Activated CD4-positive, alpha-beta memory T cell treated with anti-CD3 and anti-CD28 coated beads, Interleukin-2, amount 10 ng/mL, durations not matched to agents 7 days and 5 days (primary cell): ENCODE data around the gene RETN. TPM values are rescaled to one million over a fixed set of nuclear protein-coding genes. Genes with fewer than 3 reads are reported as not detected.
A peak's percentile ranks its signal among the peaks of the same experiment; 100 is the strongest.

Experiments used
- CTCF ChIA-PET: fragments of 350-600 bp; sonication (Branson Sonifier 250); formaldehyde crosslinking; loops from one replicate; lab custom pipeline; 2021; ENCODE audit warnings: antibody characterized with exemption, inconsistent platforms; lab: Charles Lee
- POLR2A ChIA-PET: fragments of 350-600 bp; sonication (Branson Sonifier 250); formaldehyde crosslinking; loops from one replicate; lab custom pipeline; 2021; ENCODE audit warnings: antibody characterized with exemption; lab: Charles Lee
- DNase-seq: peaks from one replicate; pipeline ENCODE4 v3.0.0-alpha.2; 2020
- H3K27ac Mint-ChIP-seq: one replicate; pipeline ENCODE4 v1.8.0; 2021; ENCODE audit warnings: mild to moderate bottlenecking, mixed read lengths
- H3K27me3 Mint-ChIP-seq: one replicate; pipeline ENCODE4 v1.8.0; 2021; ENCODE audit warnings: mixed read lengths
- H3K36me3 Mint-ChIP-seq: one replicate; pipeline ENCODE4 v1.8.0; 2021; ENCODE audit warnings: low read depth, mixed read lengths
- H3K4me1 Mint-ChIP-seq: one replicate; pipeline ENCODE4 v1.8.0; 2021; ENCODE audit warnings: mixed read lengths
- H3K4me3 Mint-ChIP-seq: one replicate; pipeline ENCODE4 v1.8.0; 2021; ENCODE audit warnings: mild to moderate bottlenecking, mixed read lengths
- H3K9me3 Mint-ChIP-seq: one replicate; pipeline ENCODE4 v1.8.0; 2021; ENCODE audit warnings: mixed read lengths
- total RNA-seq, 2 experiments: library from RNA; stranded (reverse); gene quantifications; one replicate each; pipeline ENCODE4 v1.2.3, GENCODE V29; 2021

Gene RETN
- total RNA-seq, 2 experiments from 2014 or later, result not detected

DNA sequence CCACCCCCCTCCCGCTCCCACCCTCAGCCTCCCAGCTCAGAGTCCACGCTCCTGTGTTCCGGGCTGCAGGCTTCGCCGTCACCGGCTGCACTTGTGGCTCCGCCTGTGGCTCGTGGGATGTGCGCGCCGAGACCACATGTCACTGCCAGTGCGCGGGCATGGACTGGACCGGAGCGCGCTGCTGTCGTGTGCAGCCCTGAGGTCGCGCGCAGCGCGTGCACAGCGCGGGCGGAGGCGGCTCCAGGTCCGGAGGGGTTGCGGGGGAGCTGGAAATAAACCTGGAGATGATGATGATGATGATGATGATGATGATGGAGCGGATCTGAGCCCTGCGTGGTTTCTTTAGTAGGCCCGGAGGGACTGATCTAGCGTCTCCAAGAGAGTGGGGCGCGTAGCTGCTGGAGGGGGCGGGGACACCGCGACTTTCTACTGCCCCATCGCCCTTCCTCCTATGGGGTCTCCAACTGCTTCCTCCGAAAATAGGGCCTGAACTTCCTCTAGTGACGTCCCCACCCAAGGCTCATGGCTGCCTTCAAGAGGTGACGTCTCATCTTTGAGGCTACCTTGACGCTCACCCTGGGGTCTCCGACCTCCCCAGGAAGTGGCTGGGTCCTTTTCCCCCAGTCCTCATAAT is 1.4 kb downstream of the RETN start:
- no peak for DNase-seq
- ChIA-PET POLR2A (no interaction called here), CTCF (interaction anchor here (0.9 to 4.8 kb wide), 2 partner anchors 11 to 129 kb away, joined by 4 to 23 read pairs; partner anchors contain the start of gene TRAPPC5)
- Mint-ChIP-seq H3K9me3 (peaks cover 7% of the 10 kb centered on the region), H3K4me3 (peak overlapping the region; percentile 13), H3K4me1 (peaks cover 18% of the 10 kb centered on the region), H3K27ac (no peak overlapping the region), H3K36me3 (no peaks in the 10 kb centered on the region), H3K27me3 (peaks cover 30% of the 10 kb centered on the region)

- Mint-ChIP-seq H3K27me3 (peaks cover 31% of the 10 kb centered on the region), H3K27ac (no peak overlapping the region), H3K4me3 (no peak overlapping the region), H3K36me3 (no peaks in the 10 kb centered on the region), H3K9me3 (peaks cover 7% of the 10 kb centered on the region), H3K4me1 (peaks cover 20% of the 10 kb centered on the region)
- POLR2A ChIA-PET, result no interaction called here
- DNase-seq, result no peak
- CTCF ChIA-PET, result interaction anchor here (0.9 to 4.8 kb wide), 2 partner anchors 10 to 129 kb away, joined by 4 to 23 read pairs; partner anchors contain the start of gene TRAPPC5
Measured at GRCh38 chr19:7670790-7671189, 1.9 kb downstream of the RETN start.

- POLR2A ChIA-PET, result no interaction called here
- H3K4me3 Mint-ChIP-seq, result no peak overlapping the region
- no peaks in the 10 kb centered on the region for H3K36me3 Mint-ChIP-seq
- peaks cover 7% of the 10 kb centered on the region for H3K9me3 Mint-ChIP-seq
- H3K27me3 Mint-ChIP-seq, result peaks cover 44% of the 10 kb centered on the region
- peaks cover 35% of the 10 kb centered on the region for H3K4me1 Mint-ChIP-seq
- DNase-seq, result no peak
- CTCF ChIA-PET, result interaction anchor here (1.0 kb wide), 2 partner anchors 8 to 16 kb away, joined by 3 to 5 read pairs; partner anchors contain the start of gene TRAPPC5
- no peak overlapping the region for H3K27ac Mint-ChIP-seq
Measured at GRCh38 chr19:7672522-7672921, 3.7 kb downstream of the RETN start.

- H3K4me1 Mint-ChIP-seq, result peaks cover 46% of the 10 kb centered on the region
- H3K4me3 Mint-ChIP-seq, result no peak overlapping the region
- CTCF ChIA-PET, result interaction anchor here (1.3 kb wide), 1 partner anchor 126 kb away, joined by 4 read pairs; no protein-coding TSS in a partner anchor
- H3K27ac Mint-ChIP-seq, result no peak overlapping the region
- peak; percentile 48 for DNase-seq
- H3K36me3 Mint-ChIP-seq, result no peaks in the 10 kb centered on the region
- H3K27me3 Mint-ChIP-seq, result peaks cover 53% of the 10 kb centered on the region
- POLR2A ChIA-PET, result no interaction called here
- H3K9me3 Mint-ChIP-seq, result peaks cover 7% of the 10 kb centered on the region
Measured at GRCh38 chr19:7674010-7675005, 5.5 kb downstream of the RETN start.

- Mint-ChIP-seq H3K4me3 (no peak overlapping the region), H3K27ac (no peak overlapping the region), H3K27me3 (peaks cover 46% of the 10 kb centered on the region), H3K36me3 (no peaks in the 10 kb centered on the region), H3K4me1 (peaks cover 49% of the 10 kb centered on the region), H3K9me3 (peaks cover 7% of the 10 kb centered on the region)
- POLR2A ChIA-PET, result no interaction called here
- CTCF ChIA-PET, result interaction anchor here (0.9 to 1.8 kb wide), 3 partner anchors 10 to 125 kb away, joined by 3 to 7 read pairs (median 4); no protein-coding TSS in a partner anchor
- no peak for DNase-seq
Measured at GRCh38 chr19:7676376-7676775, 7.5 kb downstream of the RETN start.

DNA sequence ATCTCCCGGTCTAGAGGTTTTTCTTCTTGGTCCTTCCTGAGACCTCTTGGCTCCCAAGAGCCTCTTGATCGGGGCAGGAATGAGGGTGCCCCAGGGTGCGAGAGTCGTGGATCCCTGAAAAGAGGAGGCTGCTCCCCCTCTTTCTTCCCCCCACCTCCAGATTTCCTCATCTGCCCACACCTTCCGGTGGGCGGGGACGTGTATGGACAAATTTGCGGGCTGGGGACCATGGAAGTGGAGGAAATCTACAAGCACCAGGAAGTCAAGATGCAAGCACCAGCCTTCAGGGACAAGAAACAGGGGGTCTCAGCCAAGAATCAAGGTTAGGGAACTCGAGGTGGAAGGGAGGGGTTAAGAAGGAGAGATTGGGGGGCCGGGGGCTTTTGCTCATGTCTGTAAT is 8.0 kb downstream of the RETN start, which contains the start of gene MCEMP1:
Gene MCEMP1 (plus strand): TSS at position 237 of the 400 bp plus-strand sequence. CDS start 31 bp downstream, at position 268.
- DNase-seq, result no peak
- Mint-ChIP-seq H3K4me3 (no peak within 1 kb of the TSS), H3K4me1 (peaks cover 53% of the 10 kb centered on the region), H3K9me3 (peaks cover 7% of the 10 kb centered on the region), H3K27me3 (peaks cover 42% of the 10 kb centered on the region), H3K36me3 (no peaks in the 10 kb centered on the region), H3K27ac (no peak within 1 kb of the TSS)
- ChIA-PET POLR2A (interaction anchor here (1.1 to 1.7 kb wide), 2 partner anchors 28 to 123 kb away, joined by 3 to 4 read pairs; no protein-coding TSS in a partner anchor), CTCF (interaction anchor here (0.9 to 1.8 kb wide), 3 partner anchors 10 to 125 kb away, joined by 3 to 7 read pairs (median 4); no protein-coding TSS in a partner anchor)

DNA sequence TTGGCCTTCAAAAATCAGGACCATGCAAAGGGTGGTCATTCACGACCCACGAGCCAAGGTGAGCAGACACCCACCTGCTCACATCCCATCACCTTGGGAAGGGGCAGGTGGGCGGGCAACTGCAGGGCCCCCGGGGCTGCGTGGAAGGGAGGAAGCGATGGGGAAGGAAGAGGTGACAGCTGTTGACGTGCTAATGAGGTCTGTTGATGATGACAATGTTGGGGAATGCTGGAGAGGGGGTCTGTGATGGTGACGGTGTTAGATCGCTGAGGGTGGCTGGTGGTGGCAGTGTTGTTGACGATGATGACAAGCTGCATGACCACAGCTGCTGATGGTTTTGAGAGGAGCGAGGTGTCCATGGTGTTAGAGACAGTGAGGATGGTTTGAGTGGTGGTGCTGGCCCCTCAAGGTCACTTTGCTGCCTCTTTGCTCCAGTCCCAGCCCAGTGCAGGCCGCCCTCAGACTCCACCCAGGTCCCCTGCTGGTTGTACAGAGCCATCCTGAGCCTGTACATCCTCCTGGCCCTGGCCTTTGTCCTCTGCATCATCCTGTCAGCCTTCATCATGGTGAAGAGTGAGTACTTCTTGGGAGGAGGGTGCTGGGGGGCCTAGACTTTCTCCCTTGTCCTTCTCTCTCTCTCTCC is 8.9 kb downstream of the RETN start:
- no peak for DNase-seq
- Mint-ChIP-seq H3K36me3 (peaks cover 4% of the 10 kb centered on the region), H3K27me3 (peaks cover 39% of the 10 kb centered on the region), H3K9me3 (peaks cover 7% of the 10 kb centered on the region), H3K4me1 (peaks cover 54% of the 10 kb centered on the region), H3K27ac (no peak overlapping the region), H3K4me3 (no peak overlapping the region)
- ChIA-PET CTCF (interaction anchor here (1.7 kb wide), 1 partner anchor 109 kb away, joined by 5 read pairs; no protein-coding TSS in a partner anchor), POLR2A (interaction anchor here (1.1 to 1.7 kb wide), 2 partner anchors 28 to 122 kb away, joined by 3 to 4 read pairs; no protein-coding TSS in a partner anchor)

- Mint-ChIP-seq H3K4me3 (peak overlapping the region; percentile 88), H3K27me3 (peaks cover 36% of the 10 kb centered on the region), H3K4me1 (peaks cover 51% of the 10 kb centered on the region), H3K27ac (peak overlapping the region; percentile 44), H3K36me3 (peaks cover 10% of the 10 kb centered on the region), H3K9me3 (peaks cover 4% of the 10 kb centered on the region)
- ChIA-PET CTCF (interaction anchor here (0.7 to 1.7 kb wide), 3 partner anchors 27 to 121 kb away, joined by 3 to 5 read pairs (median 4); no protein-coding TSS in a partner anchor), POLR2A (interaction anchor here (0.8 kb wide), 1 partner anchor 50 kb away, joined by 3 read pairs; the partner anchor contains the start of genes PET100 and XAB2)
- peak; percentile 71 for DNase-seq
Measured at GRCh38 chr19:7678971-7679751, 10.3 kb downstream of the RETN start.

DNA sequence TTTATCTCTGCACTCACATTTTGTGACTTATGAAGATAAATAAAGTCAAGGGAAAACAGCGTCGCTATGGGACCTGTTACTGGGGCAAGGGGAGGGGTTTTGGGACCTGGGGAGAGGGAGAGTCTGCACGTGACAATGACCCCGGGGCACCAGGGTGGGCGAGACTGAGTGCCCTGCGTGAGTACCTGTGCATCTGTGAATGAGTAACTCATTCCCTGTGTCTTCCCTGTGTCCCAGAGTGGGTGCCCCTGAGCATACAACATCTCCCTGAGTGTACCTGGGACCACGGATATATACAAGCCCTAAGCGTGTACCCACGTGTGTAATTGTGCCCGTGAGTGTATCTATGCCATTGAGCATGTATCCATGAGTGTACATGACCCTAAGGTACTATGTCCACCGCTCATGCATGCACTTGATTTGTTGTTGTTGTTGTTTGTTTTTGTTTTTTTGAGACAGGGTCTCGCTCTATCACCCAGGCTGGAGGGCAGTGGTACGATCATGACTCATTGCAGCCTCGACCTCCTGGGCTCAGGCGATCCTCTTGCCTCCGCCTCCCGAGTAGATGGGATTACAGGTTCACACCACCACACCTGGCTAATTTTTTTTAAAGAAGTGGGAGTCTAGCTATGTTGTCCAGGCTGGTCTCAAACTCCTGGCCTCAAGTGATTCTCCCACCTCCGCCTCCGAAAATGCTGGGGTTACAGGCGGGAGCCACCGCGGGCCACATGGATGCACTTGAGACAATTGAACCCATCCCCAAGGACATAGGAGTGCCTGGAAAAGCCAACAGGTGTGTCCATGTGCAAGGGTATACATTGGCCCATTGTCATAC is 11.1 kb downstream of the RETN start:
- Mint-ChIP-seq H3K27ac (peak overlapping the region; percentile 44), H3K4me1 (peaks cover 46% of the 10 kb centered on the region)
- POLR2A ChIA-PET, result interaction anchor here (0.9 to 2.7 kb wide), 7 partner anchors 19 to 222 kb away, joined by 3 to 15 read pairs (median 5); partner anchors contain the start of genes PET100, STXBP2 and XAB2

GRCh38 chr19:7680606-7681339 is 11.9 kb downstream of the RETN start, which contains the start of gene TRAPPC5:
TRAPPC5 (plus strand) TSS chr19:7680833; CDS start chr19:7682254, 1,421 bp downstream.
- H3K4me1 Mint-ChIP-seq, result peaks cover 44% of the 10 kb centered on the region
- peaks cover 14% of the 10 kb centered on the region for H3K36me3 Mint-ChIP-seq
- peak within 1 kb of the TSS; percentile 84 for H3K27ac Mint-ChIP-seq
- CTCF ChIA-PET, result interaction anchor here (0.6 to 3.0 kb wide), 65 partner anchors 8 to 581 kb away, joined by 3 to 55 read pairs (median 4); partner anchors contain the start of genes ARHGEF18, CD209, MAP2K7 and MCOLN1
- H3K4me3 Mint-ChIP-seq, result peak within 1 kb of the TSS; percentile 88
- DNase-seq, result peak; percentile 89
- POLR2A ChIA-PET, result interaction anchor here (0.9 to 2.7 kb wide), 10 partner anchors 18 to 221 kb away, joined by 3 to 15 read pairs (median 5); partner anchors contain the start of genes PET100, STXBP2 and XAB2
- no peaks in the 10 kb centered on the region for H3K9me3 Mint-ChIP-seq
- peaks cover 29% of the 10 kb centered on the region for H3K27me3 Mint-ChIP-seq

More for the DNA sequence above, 11.1 kb downstream of the RETN start:
- no peaks in the 10 kb centered on the region for H3K9me3 Mint-ChIP-seq
- peaks cover 10% of the 10 kb centered on the region for H3K36me3 Mint-ChIP-seq
- peaks cover 31% of the 10 kb centered on the region for H3K27me3 Mint-ChIP-seq
- CTCF ChIA-PET, result interaction anchor here (0.6 to 3.0 kb wide), 45 partner anchors 9 to 581 kb away, joined by 3 to 55 read pairs (median 5); partner anchors contain the start of genes ARHGEF18, CD209, MAP2K7 and MCOLN1
- no peak for DNase-seq
- peak overlapping the region; percentile 88 for H3K4me3 Mint-ChIP-seq
